GM18505 (cell line): ENCODE results near the gene KDM5B.
"Not testable (repeated sequence)": the region's sequence is repeated elsewhere in the genome, so short reads cannot be mapped to it uniquely, and the experiment has no call there.

Source experiments
- ATAC-seq: cut with Tn5 transposase; IDR thresholded peaks from one replicate; pipeline ENCODE4 v1.9.1; 2021; ENCODE audit not compliant: unreplicated experiment
- POLR2A ChIP-seq: IDR thresholded peaks from 4 replicates; pipeline ENCODE4 v1.6.1; 2011; ENCODE audit warnings: borderline replicate concordance; ENCODE audit not compliant: insufficient read depth, insufficient read length; ENCODE audit errors: extremely low read depth

Gene KDM5B

DNA sequence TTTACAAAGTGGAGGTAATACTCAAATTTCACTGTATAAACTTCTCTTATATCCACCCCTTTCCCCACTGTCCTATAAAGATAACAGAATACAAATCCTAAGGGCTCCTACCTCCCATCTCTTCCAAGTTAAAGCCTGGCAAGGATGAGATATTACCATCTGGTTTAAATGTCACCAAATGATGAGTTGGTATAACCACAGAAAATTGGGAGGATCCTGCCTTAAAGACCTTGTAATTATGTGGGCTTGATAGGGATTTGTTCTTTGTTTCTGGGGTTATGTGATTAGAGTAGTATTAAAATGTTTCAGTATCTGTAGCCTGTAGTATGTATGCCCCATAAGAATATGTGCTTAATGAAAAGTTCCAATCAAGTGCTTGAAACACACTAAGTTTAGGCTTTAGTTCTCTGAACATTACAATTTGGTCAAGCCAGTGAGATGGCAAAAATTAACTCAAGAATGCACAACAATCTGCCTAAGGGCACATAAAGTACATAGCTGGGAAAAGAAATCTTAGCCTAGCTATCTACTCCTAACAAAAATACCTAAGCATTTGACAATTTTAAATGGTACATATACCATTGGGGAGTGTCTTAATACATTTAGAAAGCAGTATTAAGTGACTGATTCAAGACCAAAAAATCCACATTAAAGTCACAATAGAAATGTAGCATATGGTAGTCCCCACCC lies 14.0 kb downstream of the KDM5B start:
- no peak for ATAC-seq
- TF ChIP-seq POLR2A = no peak

DNA sequence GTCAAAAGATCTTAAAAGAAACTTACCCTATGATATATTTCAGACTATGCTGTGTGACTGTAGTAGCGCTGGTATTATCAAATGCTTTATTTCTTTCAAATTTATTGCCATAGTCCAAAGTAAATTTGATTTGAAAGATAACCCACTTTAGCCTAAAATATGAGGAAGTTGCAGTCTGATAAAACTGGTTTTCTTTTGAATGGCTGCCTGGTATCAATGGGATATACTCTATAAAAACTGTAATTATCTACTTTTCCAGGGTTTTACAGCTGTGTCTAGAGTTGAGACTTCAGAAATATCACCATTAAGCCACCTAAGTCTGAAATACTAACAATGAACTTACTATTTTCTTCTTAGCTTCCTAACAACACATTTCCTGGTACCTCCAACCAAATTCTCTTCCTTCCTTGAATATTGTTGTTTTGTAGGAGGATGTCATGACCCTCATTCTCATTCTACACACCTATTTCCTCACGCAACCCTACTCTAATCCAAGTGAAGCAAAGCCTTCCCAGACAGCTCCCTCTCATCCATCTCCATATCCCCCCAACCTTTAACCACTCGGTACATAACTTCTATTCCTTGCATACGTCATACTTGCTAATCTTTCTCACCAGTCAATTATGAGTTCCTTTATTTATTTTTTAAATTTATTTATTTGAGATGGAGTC lies 17.0 kb downstream of the KDM5B start:
- no peak for TF ChIP-seq POLR2A
- ATAC-seq = no peak

DNA sequence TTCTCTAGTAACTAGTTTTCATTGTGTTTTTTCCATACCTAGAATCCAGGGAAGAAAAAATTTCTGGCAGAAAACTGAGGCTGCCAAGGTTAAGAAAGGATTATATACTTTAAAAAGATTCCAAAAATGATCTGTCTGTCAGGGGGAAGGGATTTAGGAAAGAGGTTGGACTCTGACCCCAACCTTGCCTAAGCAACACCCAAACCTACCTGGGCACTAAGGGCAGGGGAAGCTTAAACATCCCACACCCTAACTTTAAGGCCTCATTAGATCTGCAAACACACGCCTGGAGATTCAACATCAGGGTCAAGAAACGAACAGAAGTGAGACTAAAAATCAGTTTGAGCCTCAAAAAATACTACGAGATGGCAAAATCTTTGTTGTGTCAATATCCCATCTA lies 19.4 kb downstream of the KDM5B start:
- ATAC-seq = no peak
- TF ChIP-seq POLR2A = no peak

DNA sequence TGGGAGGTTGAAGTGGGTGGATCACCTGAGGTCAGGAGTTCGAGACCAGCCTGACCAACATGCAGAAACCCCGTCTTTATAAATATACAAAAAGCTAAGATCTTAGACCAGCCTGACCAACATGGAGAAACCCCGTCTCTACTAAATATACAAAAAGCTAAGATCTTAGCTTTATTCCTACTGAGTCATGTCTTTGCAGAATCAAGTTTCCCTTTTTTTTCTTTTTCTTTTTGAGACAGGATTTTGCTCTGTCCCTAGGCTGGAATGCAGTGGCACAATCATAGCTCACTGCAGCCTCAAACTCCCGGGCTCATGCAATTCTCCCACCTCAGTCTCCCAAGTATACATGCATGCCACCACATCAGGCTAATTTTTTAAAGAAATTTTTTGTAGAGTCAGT lies 21.4 kb downstream of the KDM5B start:
- TF ChIP-seq POLR2A = no peak
- ATAC-seq = no peak

DNA sequence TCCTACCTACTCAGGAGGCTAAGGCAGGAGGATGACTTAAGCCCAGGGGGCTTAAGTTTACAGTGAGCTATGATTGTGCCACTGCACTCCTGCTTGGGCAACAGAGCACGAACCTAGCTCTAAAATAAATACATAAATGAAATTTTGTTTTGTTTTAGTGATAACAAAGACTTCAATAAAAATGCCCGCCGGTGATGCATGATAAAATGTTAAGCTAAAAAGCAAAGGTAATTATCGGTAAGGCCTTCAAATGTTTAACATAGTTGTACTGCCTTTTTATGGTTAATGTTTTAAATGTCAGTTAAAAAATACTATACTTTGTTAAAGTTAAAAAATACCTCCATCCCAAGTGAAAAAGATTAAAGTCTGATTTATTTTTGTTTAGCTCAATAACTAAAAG lies 27.0 kb downstream of the KDM5B start:
- TF ChIP-seq POLR2A = no peak
- ATAC-seq = no peak

DNA sequence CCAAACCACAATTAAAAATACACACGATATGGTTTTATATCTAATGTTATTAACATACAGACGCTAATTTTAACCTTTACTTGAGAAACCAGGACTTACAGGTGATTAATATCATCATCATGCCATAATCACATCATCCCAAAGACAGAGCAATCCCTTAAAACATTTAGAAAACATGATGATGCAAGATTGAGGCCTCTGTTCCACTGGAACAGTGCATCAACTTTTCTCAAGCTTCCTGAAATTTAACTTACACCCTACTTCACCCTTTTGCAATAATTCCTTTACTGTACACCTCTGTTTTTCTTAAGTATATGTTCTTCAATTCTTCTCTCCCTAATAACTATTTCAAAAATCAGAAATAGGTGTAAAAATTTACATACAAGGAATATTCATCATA lies 38.1 kb downstream of the KDM5B start:
- no peak for ATAC-seq

DNA sequence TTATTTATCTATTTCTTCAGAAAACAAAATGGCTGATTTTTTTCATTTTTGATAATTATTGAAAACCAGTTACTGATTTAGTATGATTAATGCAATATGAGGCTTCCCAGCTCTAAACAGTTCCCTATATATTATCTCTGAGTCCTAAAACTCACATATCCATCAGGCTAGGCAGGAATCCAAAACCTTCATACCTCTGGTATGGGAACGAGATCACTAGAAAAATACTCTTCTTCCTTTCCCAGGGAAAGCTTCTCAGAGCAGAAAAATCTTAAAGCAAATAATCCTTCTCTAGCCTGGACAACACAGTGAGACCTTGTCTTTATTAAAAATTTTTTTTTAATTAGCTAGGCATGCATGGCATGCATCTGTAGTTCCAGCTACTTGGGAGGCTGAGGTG lies 42.5 kb downstream of the KDM5B start:
- no peak for ATAC-seq
- TF ChIP-seq POLR2A = no peak

More for the DNA sequence above, 38.1 kb downstream of the KDM5B start:
- TF ChIP-seq POLR2A = no peak

DNA sequence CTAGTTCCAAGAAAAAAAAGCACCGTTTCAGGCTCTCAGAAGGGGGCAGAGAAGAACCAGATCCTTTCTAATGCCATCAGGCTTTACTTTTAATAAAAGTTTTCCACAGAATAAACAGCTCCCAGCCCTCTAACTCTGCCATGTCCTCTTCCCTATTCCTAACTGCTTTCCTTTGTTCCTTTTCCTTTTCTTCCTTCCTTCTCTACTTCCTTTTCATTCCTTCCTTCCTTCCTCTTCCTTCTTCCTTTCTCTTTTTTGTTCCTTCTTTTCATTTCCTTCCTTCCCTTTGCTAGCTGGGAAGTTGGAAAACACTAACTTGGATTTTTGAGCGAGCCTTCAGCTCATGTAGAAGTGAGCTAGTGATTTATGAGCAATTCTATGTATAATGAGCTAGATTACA lies 46.2 kb downstream of the KDM5B start:
- TF ChIP-seq POLR2A = no peak
- ATAC-seq = no peak

DNA sequence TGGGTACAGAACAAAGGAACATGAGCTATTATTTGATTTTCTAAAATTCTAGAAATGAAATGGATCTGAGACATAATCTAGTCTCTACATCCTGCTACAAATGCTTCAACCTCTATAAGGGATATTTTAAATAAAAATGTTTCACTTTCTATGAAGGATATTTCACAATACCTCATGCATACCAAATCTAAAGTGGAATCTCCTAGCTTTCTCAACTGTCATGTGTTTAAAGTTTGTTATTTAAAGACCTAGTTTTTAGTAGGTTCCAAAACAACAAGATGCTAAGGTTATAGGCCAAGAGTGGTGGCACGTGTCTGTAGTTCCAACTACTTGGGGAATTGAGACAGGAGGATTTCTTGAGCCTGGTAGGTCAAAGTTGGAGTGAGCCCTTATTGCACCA lies 47.6 kb downstream of the KDM5B start:
- TF ChIP-seq POLR2A = no peak
- ATAC-seq = no peak

DNA sequence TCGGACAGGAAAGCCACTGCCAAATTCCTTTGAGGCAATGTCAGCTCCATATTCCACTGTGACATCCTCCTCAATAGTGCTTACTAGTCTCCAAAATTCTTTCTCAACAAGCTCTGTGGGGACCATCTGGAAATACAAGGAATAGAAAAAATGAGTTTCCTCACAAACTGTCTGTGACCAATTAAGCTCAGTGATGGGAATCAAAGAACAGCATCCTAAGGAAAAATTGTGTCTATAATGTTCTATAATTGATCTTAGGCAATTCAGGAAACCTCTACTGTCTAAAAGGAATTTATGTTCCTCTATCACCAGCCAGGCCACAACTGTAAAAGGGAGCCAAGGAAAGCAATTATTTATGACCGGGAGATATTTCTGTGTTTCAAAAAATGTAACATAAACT lies 51.8 kb downstream of the KDM5B start:
- no peak for ATAC-seq
- no peak for TF ChIP-seq POLR2A

DNA sequence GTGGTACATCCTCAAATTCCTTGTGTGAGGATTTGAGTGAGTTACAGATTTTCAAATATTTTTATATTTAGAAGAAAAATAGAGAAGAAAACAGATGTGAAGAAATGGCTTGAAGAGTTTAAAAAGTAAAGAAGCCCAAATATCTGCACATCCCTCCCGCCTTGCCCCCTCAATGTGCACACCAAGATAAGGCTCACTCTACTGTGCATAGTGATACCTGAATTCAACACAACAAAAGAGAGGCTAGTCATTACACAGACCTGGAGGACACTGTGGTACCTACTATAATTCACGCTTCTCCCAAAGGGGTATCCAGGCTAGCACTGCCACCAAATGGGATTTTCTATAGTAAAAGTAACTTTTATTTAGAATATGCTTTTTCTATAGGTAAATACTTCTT lies 53.9 kb downstream of the KDM5B start:
- no peak for TF ChIP-seq POLR2A
- ATAC-seq = no peak

DNA sequence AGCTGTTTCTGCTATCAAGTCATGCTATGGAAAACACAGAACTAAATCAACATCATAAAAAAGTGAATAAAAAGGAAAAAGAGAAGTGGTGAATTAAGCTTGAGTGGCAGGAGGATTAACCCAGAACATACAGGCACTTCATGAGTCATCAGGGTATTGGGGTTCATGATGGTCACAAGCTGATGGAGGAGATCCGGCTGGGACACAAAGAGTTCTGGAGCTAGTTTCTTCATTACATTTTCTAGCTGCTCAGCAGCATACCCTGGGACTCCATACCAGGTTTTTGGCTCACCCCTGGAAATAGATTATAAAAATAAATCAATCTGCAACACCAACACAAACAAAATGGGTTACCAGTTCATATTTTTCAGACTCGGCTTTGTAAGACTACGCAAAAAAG lies 55.4 kb downstream of the KDM5B start:
- no peak for ATAC-seq
- TF ChIP-seq POLR2A = no peak

DNA sequence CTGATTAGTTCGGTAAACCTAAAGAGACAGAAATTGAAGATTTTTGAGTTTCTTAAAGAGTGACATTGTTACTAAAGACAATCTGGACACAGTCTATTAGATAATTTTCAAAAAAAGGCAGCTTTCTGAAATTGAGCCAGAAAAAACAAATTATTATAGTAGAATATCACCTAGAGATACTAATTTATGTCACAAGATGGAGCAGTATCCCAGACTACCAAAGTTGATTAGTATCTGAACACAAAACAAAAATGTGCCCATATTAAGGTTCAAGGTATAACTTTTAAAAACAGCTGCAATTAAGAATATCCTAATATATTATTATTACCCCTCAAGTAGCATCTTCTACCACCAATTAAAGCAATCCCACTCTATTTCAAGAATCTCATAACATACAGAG lies 57.5 kb downstream of the KDM5B start:
- no peak for TF ChIP-seq POLR2A
- no peak for ATAC-seq

DNA sequence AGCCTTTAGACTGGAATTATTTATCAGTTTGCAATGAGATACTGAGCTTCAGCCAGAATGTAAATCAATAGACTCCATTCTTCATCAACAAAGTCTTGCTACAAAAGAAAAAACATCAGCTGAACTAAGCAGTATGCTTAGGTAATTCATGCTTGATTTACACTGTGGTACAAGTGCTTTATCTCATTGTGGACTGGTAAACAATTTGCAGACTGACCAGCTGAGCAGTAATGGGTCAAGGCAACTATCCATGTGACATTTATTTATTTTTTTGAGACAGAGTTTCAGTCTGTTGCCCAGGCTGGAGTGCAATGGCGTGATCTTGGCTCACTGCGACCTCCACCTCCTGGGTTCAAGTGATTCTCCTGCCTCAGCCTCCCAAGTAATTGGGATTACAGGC lies 58.2 kb downstream of the KDM5B start:
- no peak for ATAC-seq
- TF ChIP-seq POLR2A = no peak

DNA sequence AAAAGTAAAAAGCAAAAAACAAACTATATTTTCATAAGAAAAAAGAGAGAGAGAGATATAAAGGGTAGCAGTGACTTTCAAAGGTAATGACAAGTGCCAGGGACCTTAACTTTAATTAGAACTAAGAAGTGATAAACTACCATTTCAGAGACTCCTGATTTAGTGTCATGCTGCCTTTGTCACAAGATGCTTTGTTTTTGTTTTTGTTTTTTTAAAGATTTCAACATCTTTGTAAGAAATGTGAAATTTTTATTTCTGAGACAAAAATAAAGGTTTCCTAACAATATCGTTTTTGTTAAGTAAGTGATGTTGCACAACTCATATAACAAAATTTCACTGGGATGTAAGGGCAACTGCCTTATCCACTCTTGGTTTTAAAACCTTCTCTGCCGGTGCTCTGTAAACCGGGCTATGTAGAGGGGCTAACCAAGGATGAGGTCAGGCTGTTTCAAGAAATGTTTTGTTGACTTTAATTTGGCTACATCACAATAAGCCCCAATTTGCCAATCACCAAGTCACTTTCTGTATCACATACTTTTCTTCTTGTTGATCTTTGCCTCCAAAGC lies 62.8 kb downstream of the KDM5B start:
- no peak for TF ChIP-seq POLR2A
- no peak for ATAC-seq

DNA sequence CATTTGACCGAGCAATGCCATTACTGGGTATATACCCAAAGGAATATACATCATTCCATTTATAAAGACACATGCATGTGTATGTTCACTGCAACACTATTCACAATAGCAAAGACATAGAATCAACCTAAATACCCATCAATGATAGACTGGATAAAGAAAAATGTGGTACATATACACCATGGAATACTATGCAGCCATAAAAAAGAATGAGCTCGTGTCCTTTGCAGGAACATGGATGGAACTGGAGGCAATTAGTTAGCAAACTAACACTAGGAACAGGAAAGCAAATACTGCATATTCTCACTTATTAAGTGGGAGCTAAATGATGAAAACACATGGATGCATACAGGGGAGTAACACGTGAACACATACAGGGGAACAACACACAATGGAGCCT lies 63.5 kb downstream of the KDM5B start:
- not testable (repeated sequence) for ATAC-seq
